T-cell (primary cell): ENCODE measurements around the gene AARSD1. TPM values are rescaled to one million over a fixed set of nuclear protein-coding genes. Genes with fewer than 3 reads are reported as not detected.
"Not testable (repeated sequence)": the region's sequence is repeated elsewhere in the genome, so short reads cannot be mapped to it uniquely, and the experiment has no call there.

Experiments used
- ATAC-seq, 4 experiments: fragments of 200-7000 bp in 3 of 4; fragments of 150-1000 bp in 1 of 4; cut with Tn5 transposase; replicated peaks in 1 of 4; 1 replicate in 3 of 4; 2 replicates in 1 of 4; pipeline ENCODE4 v1.10.0; 2021; ENCODE audit warnings: moderate library complexity in 3 of 4, mild to moderate bottlenecking in 2 of 4, moderate number of reproducible peaks in 1 of 4
- CTCF ChIA-PET, 2 donors: fragments of 300-600 bp; sonication (Branson Sonifier 250); formaldehyde crosslinking; loops; one replicate each; lab custom pipeline; 2022; ENCODE audit warnings: antibody characterized with exemption in 2 of 2; lab: Charles Lee
- POLR2A ChIA-PET, 2 donors: fragments of 300-600 bp; sonication (Branson Sonifier 250); formaldehyde crosslinking; loops; one replicate each; lab custom pipeline; 2022; ENCODE audit warnings: antibody characterized with exemption in 2 of 2; lab: Charles Lee
- DNase-seq, 35 experiments: peaks; one replicate each; pipeline versions ENCODE4 v3.0.0 to v3.0.0-alpha.2; 2013 to 2023
- H3K27ac ChIP-seq: one replicate; pipeline ENCODE4 v1.5.1; 2013; ENCODE audit warnings: low read length
- H3K27me3 ChIP-seq, 2 experiments: replicated peaks in 1 of 2; 1 replicate in 1 of 2; 2 replicates in 1 of 2; pipeline versions ENCODE4 v1.6.1 to v1.7.0; 2013; ENCODE audit warnings: low read length in 1 of 2, mixed read lengths in 1 of 2; ENCODE audit not compliant: control insufficient read depth in 2 of 2, insufficient read depth in 2 of 2; ENCODE audit errors: extremely low read depth in 1 of 2
- H3K36me3 ChIP-seq, 2 donors: 1 replicate in 1 of 2; 2 replicates in 1 of 2; pipeline versions ENCODE4 v1.6.1 to v1.7.0; 2013; ENCODE audit warnings: low read length in 1 of 2; ENCODE audit not compliant: control insufficient read depth in 2 of 2, insufficient read depth in 1 of 2; ENCODE audit errors: extremely low read depth in 1 of 2
- H3K4me1 ChIP-seq, 2 experiments: 1 replicate in 1 of 2; 2 replicates in 1 of 2; pipeline versions ENCODE4 v1.6.1 to v1.7.0; 2013; ENCODE audit warnings: low read length in 2 of 2, mixed read lengths in 1 of 2; ENCODE audit not compliant: insufficient read depth in 2 of 2, control insufficient read depth in 1 of 2; ENCODE audit errors: extremely low read depth in 1 of 2
- H3K4me3 ChIP-seq, 2 donors: 1 replicate in 1 of 2; 2 replicates in 1 of 2; pipeline versions ENCODE4 v1.5.1 to v1.7.0; 2013; ENCODE audit warnings: mild to moderate bottlenecking in 2 of 2, low read length in 1 of 2, moderate library complexity in 1 of 2; ENCODE audit not compliant: control insufficient read depth in 1 of 2; ENCODE audit errors: extremely low read depth in 1 of 2
- H3K9me3 ChIP-seq: 2 replicates; pipeline ENCODE4 v1.7.0; 2013
- H3K27ac Mint-ChIP-seq, 2 donors: one replicate each; pipeline ENCODE4 v1.8.0; 2020 to 2021; ENCODE audit warnings: mild to moderate bottlenecking in 2 of 2, mixed read lengths in 2 of 2
- H3K27me3 Mint-ChIP-seq, 2 donors: one replicate each; pipeline ENCODE4 v1.8.0; 2021 to 2022; ENCODE audit warnings: mixed read lengths in 2 of 2
- H3K36me3 Mint-ChIP-seq: one replicate; pipeline ENCODE4 v1.8.0; 2021; ENCODE audit warnings: mixed read lengths
- H3K4me1 Mint-ChIP-seq, 3 donors: one replicate each; pipeline ENCODE4 v1.8.0; 2020 to 2022; ENCODE audit warnings: mixed read lengths in 3 of 3, mild to moderate bottlenecking in 1 of 3
- H3K4me3 Mint-ChIP-seq, 3 donors: one replicate each; pipeline ENCODE4 v1.8.0; 2020 to 2022; ENCODE audit warnings: mild to moderate bottlenecking in 3 of 3, mixed read lengths in 3 of 3, moderate library complexity in 3 of 3
- H3K9me3 Mint-ChIP-seq, 3 donors: one replicate each; pipeline ENCODE4 v1.8.0; 2020 to 2022; ENCODE audit warnings: mixed read lengths in 3 of 3
- WGBS: methylation state at CpG from one replicate; pipeline ENCODE4 v1.1.5; 2013; ENCODE audit warnings: missing lambda C conversion rate; ENCODE audit not compliant: insufficient coverage; 5-methylcytosine and 5-hydroxymethylcytosine counted together
- total RNA-seq, 35 experiments: library from RNA in 6 of 35; stranded (reverse) in 6 of 35; fragments of 120-200 nt in 1 of 35; gene quantifications; one replicate each; pipeline versions ENCODE4 v1.2.1 to v1.2.4 and lab custom pipeline; 2013 to 2026

AARSD1 gene
- total RNA-seq, 5 donors from 2014 or later (not counting 1 experiment from before 2014, with no cell fraction given): 54.1 to 65.2 (median 60.0) TPM

- DNase-seq: no peak
- H3K4me1 ChIP-seq: peaks cover 2 to 44% of the 10 kb centered on the region in 2 experiments
- POLR2A ChIA-PET: no interaction called here
- Mint-ChIP-seq H3K27ac (no peak overlapping the region), H3K4me1 (peaks cover 24 to 28% (median 27%) of the 10 kb centered on the region in 3 donors), H3K9me3 (no peaks in the 10 kb centered on the region), H3K27me3 (no peaks in the 10 kb centered on the region), H3K4me3 (no peak overlapping the region), H3K36me3 (peaks cover 24% of the 10 kb centered on the region)
- no peak overlapping the region for H3K27ac ChIP-seq
- H3K36me3 ChIP-seq: peaks cover 12 to 44% of the 10 kb centered on the region in 2 donors
- H3K9me3 ChIP-seq: no peaks in the 10 kb centered on the region
- H3K27me3 ChIP-seq: no peaks in the 10 kb centered on the region
- no peak for ATAC-seq
- H3K4me3 ChIP-seq: no peak overlapping the region
- CTCF ChIA-PET: no interaction called here
- 83% methylated on average over 3 of the region's 5 CpGs for WGBS
Measured at GRCh38 chr17:43003542-43004172, 39.4 kb upstream of the AARSD1 start.

DNA sequence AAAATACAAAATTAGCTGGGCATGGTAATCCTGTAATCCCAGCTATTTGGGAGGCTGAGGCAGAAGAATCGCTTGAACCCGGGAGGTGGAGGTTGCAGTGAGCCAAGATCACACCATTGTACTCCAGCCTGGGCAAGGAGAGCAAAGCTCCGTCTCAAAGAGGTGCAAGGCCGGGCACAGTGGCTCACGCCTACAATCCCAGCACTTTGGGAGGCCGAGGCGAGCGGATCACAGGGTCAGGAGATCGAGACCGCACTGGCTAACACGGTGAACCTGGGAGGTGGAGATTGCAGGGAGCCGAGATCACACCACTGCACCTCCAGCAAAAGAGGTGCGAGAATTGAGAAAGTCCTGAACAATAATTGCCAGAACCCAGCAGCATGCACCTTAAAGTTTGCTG lies 36.6 kb upstream of the AARSD1 start:
- H3K27ac Mint-ChIP-seq, H3K27me3 Mint-ChIP-seq, H3K27ac ChIP-seq, DNase-seq, H3K4me3 Mint-ChIP-seq, POLR2A ChIA-PET, H3K27me3 ChIP-seq, H3K4me3 ChIP-seq, ATAC-seq, H3K9me3 Mint-ChIP-seq, H3K9me3 ChIP-seq: not testable (repeated sequence)
- H3K4me1 ChIP-seq: peaks cover 3 to 27% of the 10 kb centered on the region in 2 experiments
- 89% methylated on average over 10 of the region's 13 CpGs for WGBS
- Mint-ChIP-seq H3K4me1 (peaks cover 24 to 30% (median 26%) of the 10 kb centered on the region in 3 donors), H3K36me3 (peaks cover 27% of the 10 kb centered on the region)
- H3K36me3 ChIP-seq: peaks cover 12 to 44% of the 10 kb centered on the region in 2 donors
- CTCF ChIA-PET: interaction anchor here in 1 of 2 donors (0.6 kb wide), 1 partner anchor 335 kb away, joined by 5 read pairs; no protein-coding TSS in a partner anchor

DNA sequence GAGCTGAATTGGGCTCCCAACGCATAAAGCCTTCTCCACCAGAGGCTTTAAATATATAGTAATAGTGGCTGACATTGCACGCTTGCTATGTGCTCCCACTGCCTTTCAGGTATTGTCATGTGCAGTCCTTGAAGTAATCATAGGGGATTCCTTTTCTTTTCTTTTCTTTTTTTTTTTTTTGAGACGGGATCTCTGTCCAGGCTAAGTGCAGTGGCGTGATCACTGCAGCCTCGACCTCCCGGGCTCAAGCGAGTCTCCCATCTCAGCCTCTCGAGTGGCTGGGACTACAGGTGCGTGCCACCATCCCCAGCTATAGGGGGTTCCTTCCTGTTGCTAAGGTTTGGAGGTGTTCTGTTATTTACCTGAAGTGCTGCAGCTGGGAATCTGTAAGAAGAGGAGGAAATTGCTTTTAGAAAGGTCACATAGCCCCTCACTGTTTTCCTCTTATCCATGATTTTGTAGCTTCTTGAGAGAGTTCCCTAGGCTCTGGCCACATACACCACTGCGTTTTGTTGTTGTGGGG lies 34.8 kb upstream of the AARSD1 start:
- Mint-ChIP-seq H3K4me3 (peak overlapping the region; percentile 90 to 97 (median 92)), H3K27ac (peak overlapping the region; percentile 88 to 98), H3K4me1 (peaks cover 24 to 30% (median 26%) of the 10 kb centered on the region in 3 donors), H3K27me3 (no peaks in the 10 kb centered on the region), H3K36me3 (peaks cover 27% of the 10 kb centered on the region), H3K9me3 (no peaks in the 10 kb centered on the region)
- H3K27me3 ChIP-seq: no peaks in the 10 kb centered on the region
- H3K9me3 ChIP-seq: no peaks in the 10 kb centered on the region
- peak overlapping the region; percentile 94 for H3K27ac ChIP-seq
- DNase-seq (no peak), ATAC-seq (no peak)
- H3K4me1 ChIP-seq: peaks cover 3 to 27% of the 10 kb centered on the region in 2 experiments
- ChIA-PET CTCF (interaction anchor here in 1 of 2 donors (1.5 to 2.9 kb wide), 5 partner anchors 8 to 485 kb away, joined by 10 to 18 read pairs (median 12); partner anchors contain the start of genes DHX8, IFI35 and VAT1), POLR2A (interaction anchor here in 1 of 2 donors (1.2 to 2.7 kb wide), 4 partner anchors 8 to 369 kb away, joined by 3 to 14 read pairs (median 7); partner anchors contain the start of genes IFI35 and RND2)
- H3K36me3 ChIP-seq: peaks cover 12 to 44% of the 10 kb centered on the region in 2 donors
- H3K4me3 ChIP-seq: peak overlapping the region; percentile 72 to 80
- WGBS: 0% methylated on average over 5 of the region's 10 CpGs

DNA sequence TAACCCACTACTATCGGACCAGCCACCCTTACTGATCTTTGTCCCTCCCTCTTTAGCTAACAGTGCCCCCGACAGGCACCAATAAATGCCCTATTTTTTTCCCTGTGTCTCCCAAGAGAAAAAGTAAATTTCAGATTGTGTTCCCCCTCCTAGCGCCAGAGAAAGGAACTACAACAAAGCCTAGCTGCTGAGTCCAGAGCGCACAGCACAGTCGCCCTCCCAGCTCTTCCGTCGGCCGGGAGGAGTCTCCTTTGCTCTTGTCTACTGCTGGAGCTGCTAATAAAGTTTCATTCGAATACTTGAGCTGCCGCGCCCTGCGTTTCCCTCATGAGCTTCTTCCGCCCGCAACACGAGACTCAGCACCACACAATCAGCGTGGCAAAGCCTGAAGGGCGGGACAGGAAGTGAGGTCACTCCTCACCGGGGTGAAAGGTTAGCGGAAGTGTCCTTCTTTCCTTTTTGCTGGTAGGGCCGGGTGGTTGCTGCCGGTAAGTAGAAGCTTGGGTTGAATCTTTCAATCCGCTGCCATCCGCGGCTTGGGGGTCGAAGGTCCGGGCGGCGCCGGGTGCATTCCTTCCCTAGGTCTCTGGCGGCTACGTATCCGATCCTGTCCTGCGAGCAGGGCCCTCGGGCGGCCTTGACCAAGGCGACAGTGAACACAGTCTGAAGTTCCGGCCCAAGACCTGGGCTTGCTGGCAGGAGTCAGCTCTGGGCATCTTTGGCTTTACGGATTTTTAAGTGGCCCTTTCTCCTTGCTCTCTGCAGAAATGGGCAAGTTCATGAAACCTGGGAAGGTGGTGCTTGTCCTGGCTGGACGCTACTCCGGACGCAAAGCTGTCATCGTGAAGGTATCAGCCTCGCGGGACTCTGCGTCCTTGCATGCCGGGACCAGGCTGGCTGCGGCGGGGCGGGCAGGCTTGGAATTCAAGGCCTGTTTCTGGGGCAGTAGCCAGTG lies 34.0 kb upstream of the AARSD1 start, which contains the start of gene RPL27:
TSS of gene RPL27 (plus strand) at position 436 of the 955 bp plus-strand sequence. CDS start at position 768, 332 bp downstream.
- POLR2A ChIA-PET: interaction anchor here in 1 of 2 donors (0.6 to 2.7 kb wide), 13 partner anchors 9 to 487 kb away, joined by 3 to 14 read pairs (median 4); partner anchors contain the start of genes BRCA1, IFI35, NBR1 and RND2

DNA sequence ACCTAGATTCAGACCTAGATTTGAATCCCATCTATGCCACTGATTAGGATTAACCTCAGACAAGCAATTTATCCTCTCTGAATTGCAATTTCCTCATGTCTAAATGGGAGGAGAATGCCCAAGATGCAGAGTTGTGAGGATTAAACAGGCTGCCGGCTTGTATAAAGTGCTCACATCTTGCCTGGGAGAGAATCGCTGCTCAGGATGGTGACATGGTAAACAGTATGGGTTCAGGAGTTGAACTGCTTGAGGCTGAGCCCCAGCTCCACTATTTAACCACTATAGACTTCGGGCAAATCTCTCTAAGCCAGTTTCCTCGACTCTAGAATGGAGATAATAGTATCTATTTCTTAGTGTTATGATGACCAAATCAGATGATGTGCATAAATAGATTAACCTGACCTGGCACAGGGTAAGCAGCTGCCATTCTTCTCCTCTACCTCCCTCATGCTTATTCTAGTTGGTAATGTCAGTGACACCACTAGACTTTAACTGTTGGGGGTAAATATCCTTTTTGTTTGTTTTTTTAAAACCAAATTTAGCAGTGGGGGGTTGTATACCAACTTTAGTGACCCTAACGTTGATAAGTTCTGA lies 33.2 kb upstream of the AARSD1 start:
- ChIA-PET POLR2A (interaction anchor here in 1 of 2 donors (0.6 to 2.7 kb wide), 12 partner anchors 9 to 391 kb away, joined by 3 to 14 read pairs (median 4); partner anchors contain the start of genes BRCA1, IFI35, NBR1 and RND2), CTCF (interaction anchor here (0.5 to 2.9 kb wide), 16 partner anchors 9 to 486 kb away, joined by 3 to 18 read pairs (median 7); partner anchors contain the start of genes AARSD1 (in 1 of the 2), BECN1 (in 1 of the 2), DHX8 (in 1 of the 2) and IFI35 (in 1 of the 2))
- H3K4me1 Mint-ChIP-seq: peaks cover 24 to 30% (median 26%) of the 10 kb centered on the region in 3 donors
- peak overlapping the region; percentile 90 to 97 (median 92) for H3K4me3 Mint-ChIP-seq
- Histone ChIP-seq H3K27ac (peak overlapping the region; percentile 94), H3K4me1 (peaks cover 3 to 27% of the 10 kb centered on the region in 2 experiments), H3K27me3 (no peaks in the 10 kb centered on the region), H3K36me3 (peaks cover 12 to 37% of the 10 kb centered on the region in 2 donors), H3K9me3 (no peaks in the 10 kb centered on the region), H3K4me3 (peak overlapping the region in 1 of 2 donors; percentile 8)
- ATAC-seq (no peak), DNase-seq (no peak)
- peaks cover 22% of the 10 kb centered on the region for H3K36me3 Mint-ChIP-seq
- H3K27ac Mint-ChIP-seq: peak overlapping the region; percentile 88 to 98
- WGBS: 20% methylated on average over 1 of the region's 5 CpGs
- no peaks in the 10 kb centered on the region for H3K27me3 Mint-ChIP-seq
- no peaks in the 10 kb centered on the region for H3K9me3 Mint-ChIP-seq

More for the DNA sequence above, 34.0 kb upstream of the AARSD1 start, which contains the start of gene RPL27:
- H3K27ac ChIP-seq: peak within 1 kb of the TSS; percentile 94
- Mint-ChIP-seq H3K4me1 (peaks cover 24 to 30% (median 26%) of the 10 kb centered on the region in 3 donors), H3K36me3 (peaks cover 25% of the 10 kb centered on the region), H3K4me3 (peak within 1 kb of the TSS; percentile 90 to 97 (median 92)), H3K27ac (peak within 1 kb of the TSS; percentile 88 to 98), H3K9me3 (no peaks in the 10 kb centered on the region), H3K27me3 (no peaks in the 10 kb centered on the region)
- H3K36me3 ChIP-seq: peaks cover 10 to 38% of the 10 kb centered on the region in 2 donors
- peak within 1 kb of the TSS; percentile 72 to 80 for H3K4me3 ChIP-seq
- DNase-seq: peak; percentile 94 to 100 (median 98)
- H3K27me3 ChIP-seq: no peaks in the 10 kb centered on the region
- peak; percentile 94 to 97 (median 95) for ATAC-seq
- WGBS: under 1% methylated on average over 43 of the region's 49 CpGs
- CTCF ChIA-PET: interaction anchor here (0.5 to 2.9 kb wide), 20 partner anchors 8 to 486 kb away, joined by 3 to 18 read pairs (median 6); partner anchors contain the start of genes AARSD1 (in 1 of the 2), BECN1 (in 1 of the 2), DHX8 (in 1 of the 2) and IFI35 (in 1 of the 2)
- peaks cover 3 to 27% of the 10 kb centered on the region in 2 experiments for H3K4me1 ChIP-seq
- no peaks in the 10 kb centered on the region for H3K9me3 ChIP-seq
